UCSD-AML1 (cell line): Measurements from ENCODE around the gene PGM5.

Experiments used
- DNase-seq: peaks from one replicate; lab custom pipeline; 2025; ENCODE audit not compliant: unreplicated experiment; lab: John Stamatoyannopoulos, UW

PGM5 gene

DNA sequence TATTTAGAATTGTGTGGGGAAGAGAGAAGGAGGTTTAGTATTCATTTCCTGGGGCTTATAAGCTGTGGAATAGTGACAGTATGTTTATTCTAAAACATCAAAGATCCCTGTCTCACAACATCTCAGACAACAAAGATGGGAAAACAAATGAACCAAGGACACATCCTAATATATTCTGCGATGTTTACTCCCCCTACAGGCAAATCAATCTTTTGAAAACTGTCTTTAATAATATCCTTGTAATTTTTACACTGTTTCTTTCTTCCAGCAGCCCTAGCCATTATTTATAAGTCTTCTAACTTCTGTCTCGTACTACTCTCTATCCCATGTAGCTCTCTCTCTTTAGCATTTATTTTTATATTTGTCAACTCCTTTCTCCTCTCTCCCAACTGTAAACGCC lies 217.7 kb downstream of the PGM5 start:
- DNase-seq = no peak

DNA sequence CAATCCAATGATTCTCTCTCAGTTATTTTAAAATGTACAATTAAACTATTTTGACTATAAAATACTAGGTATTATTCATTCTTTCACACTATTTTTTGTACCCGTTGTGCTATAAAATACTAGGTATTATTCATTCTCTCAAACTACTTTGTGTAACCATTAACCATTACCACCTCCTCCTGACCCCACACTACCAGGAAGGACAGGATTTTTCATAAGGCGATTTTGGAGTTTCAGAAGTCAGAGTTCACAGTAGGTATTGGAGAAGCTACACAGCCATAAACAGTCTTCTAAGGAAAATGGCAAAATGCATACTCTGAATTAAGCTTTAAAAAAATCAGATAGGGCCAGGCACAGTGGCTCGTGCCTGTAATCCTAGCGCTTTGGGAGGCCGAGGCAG lies 219.4 kb downstream of the PGM5 start:
- DNase-seq = no peak

DNA sequence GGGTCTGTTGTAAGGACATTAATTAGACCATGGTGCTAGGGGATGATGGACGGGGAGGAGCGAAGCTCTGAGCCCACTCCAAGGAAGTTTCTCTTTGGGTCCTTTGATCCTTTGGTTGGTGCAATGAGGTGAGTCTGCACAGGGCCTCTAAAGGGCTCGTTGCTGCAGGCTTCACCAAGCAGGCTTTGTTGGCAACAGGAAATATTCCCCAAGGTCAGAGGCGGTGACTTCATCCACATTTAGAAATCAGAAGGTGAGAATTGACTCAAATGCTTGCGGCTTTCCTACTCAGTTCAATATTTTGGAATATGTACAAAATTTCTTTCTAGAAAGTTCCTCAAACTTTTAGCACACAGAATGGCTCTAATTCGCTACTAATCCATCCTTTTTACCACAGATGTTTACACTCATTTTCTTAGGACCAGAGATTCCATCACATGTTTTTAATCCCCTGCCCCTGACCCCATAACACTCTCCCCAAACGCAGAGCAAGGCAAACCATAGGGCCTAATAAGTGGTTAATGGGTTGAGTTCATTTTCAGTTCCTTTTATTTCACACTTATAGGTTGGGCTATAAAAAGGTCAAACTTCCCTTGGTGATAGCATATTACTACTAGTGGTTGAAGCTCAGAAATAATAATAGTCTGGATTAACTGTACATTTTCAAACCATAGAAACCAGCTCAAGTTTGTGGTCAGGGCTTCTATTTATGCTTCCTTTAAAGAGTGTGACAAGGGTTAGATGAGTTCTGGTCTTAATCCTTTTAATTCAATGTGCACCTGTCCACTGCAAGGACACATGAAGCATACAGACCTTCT lies 221.6 kb downstream of the PGM5 start:
- no peak for DNase-seq
